ENCODE results near the gene LMX1B.

Gene LMX1B

GRCh38 chr9:126641118-126641851, 27.6 kb downstream of the LMX1B start:
- Histone ChIP-seq H3F3A (ENCODE audit: control insufficient read depth, insufficient read depth) (no peaks in the 10 kb centered on the region), H3K4me2 (ENCODE audit: low read length) (no peak overlapping the region), H3K4me3 (ENCODE audit: low read length) (no peak overlapping the region), H3K36me3 (ENCODE audit: control insufficient read depth, low read length) (no peaks in the 10 kb centered on the region), H3K79me2 (ENCODE audit: control insufficient read depth, low read length) (no peaks in the 10 kb centered on the region), H3K9me2 (replicated peaks; ENCODE audit: control insufficient read depth, low read length) (no peaks in the 10 kb centered on the region), H4K20me1 (ENCODE audit: control insufficient read depth, insufficient read depth, low read depth, low read length) (no peaks in the 10 kb centered on the region), H3K9me3 (ENCODE audit: control insufficient read depth, insufficient read depth, low read length) (no peaks in the 10 kb centered on the region), H3K27me3 (ENCODE audit: control insufficient read depth, low read length) (peaks cover 54% of the 10 kb centered on the region), H3K27ac (ENCODE audit: low read depth, low read length) (no peak overlapping the region), H3K4me1 (ENCODE audit: control insufficient read depth, low read length) (no peaks in the 10 kb centered on the region)
- no peak for TF ChIP-seq EZH2phosphoT487 (IDR thresholded peaks at IDR 0.05; ENCODE audit: borderline replicate concordance, low read length)
- TF ChIP-seq, protein P1, sequence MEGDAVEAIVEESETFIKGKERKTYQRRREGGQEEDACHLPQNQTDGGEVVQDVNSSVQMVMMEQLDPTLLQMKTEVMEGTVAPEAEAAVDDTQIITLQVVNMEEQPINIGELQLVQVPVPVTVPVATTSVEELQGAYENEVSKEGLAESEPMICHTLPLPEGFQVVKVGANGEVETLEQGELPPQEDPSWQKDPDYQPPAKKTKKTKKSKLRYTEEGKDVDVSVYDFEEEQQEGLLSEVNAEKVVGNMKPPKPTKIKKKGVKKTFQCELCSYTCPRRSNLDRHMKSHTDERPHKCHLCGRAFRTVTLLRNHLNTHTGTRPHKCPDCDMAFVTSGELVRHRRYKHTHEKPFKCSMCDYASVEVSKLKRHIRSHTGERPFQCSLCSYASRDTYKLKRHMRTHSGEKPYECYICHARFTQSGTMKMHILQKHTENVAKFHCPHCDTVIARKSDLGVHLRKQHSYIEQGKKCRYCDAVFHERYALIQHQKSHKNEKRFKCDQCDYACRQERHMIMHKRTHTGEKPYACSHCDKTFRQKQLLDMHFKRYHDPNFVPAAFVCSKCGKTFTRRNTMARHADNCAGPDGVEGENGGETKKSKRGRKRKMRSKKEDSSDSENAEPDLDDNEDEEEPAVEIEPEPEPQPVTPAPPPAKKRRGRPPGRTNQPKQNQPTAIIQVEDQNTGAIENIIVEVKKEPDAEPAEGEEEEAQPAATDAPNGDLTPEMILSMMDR (IDR thresholded peaks at IDR 0.05; ENCODE audit: low read depth, low read length, poor library complexity, severe bottlenecking), result no peak

- H3K9me3 ChIP-seq (ENCODE audit: control insufficient read depth, insufficient read depth, low read length), result no peaks in the 10 kb centered on the region
- no peaks in the 10 kb centered on the region for H3K79me2 ChIP-seq (ENCODE audit: control insufficient read depth, low read length)
- no peak overlapping the region for H3K4me3 ChIP-seq (ENCODE audit: low read length)
- H4K20me1 ChIP-seq (ENCODE audit: control insufficient read depth, insufficient read depth, low read depth, low read length), result no peaks in the 10 kb centered on the region
- no peaks in the 10 kb centered on the region for H3F3A ChIP-seq (ENCODE audit: control insufficient read depth, insufficient read depth)
- peaks cover 54% of the 10 kb centered on the region for H3K27me3 ChIP-seq (ENCODE audit: control insufficient read depth, low read length)
- TF ChIP-seq, protein P1 (IDR thresholded peaks at IDR 0.05; ENCODE audit: low read depth, low read length, poor library complexity, severe bottlenecking), result no peak
- TF ChIP-seq EZH2phosphoT487 (IDR thresholded peaks at IDR 0.05; ENCODE audit: borderline replicate concordance, low read length), result no peak
- no peaks in the 10 kb centered on the region for H3K9me2 ChIP-seq (replicated peaks; ENCODE audit: control insufficient read depth, low read length)
- H3K4me2 ChIP-seq (ENCODE audit: low read length), result no peak overlapping the region
- no peak overlapping the region for H3K27ac ChIP-seq (ENCODE audit: low read depth, low read length)
- no peaks in the 10 kb centered on the region for H3K36me3 ChIP-seq (ENCODE audit: control insufficient read depth, low read length)
- H3K4me1 ChIP-seq (ENCODE audit: control insufficient read depth, low read length), result no peaks in the 10 kb centered on the region
These were observed 28.4 kb downstream of the LMX1B start for GRCh38 chr9:126642010-126642744.

DNA sequence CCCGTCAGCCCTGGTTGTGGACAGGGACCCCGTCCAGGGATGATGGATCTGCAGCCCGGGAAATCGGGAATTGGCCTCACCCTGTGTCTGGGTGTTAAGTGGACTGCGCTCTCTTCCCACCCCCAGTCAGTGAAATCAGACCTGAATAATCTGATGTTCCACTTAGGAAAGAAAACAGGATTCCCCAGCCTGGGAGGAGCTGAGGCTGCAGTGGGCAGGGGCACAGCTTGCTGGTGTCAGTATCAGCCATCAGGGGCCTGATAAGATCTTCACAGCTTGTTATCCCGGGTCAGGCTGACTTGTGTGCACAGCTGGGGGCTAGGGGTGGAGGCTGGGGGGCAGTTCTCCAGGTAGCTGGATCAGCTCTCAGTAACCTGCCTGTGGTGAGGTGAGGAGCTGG, 29.1 kb downstream of the LMX1B start:
- peaks cover 52% of the 10 kb centered on the region for H3K27me3 ChIP-seq (ENCODE audit: control insufficient read depth, low read length)
- no peaks in the 10 kb centered on the region for H3K36me3 ChIP-seq (ENCODE audit: control insufficient read depth, low read length)
- H3K9me2 ChIP-seq (replicated peaks; ENCODE audit: control insufficient read depth, low read length), result no peaks in the 10 kb centered on the region
- no peak overlapping the region for H3K4me2 ChIP-seq (ENCODE audit: low read length)
- no peaks in the 10 kb centered on the region for H4K20me1 ChIP-seq (ENCODE audit: control insufficient read depth, insufficient read depth, low read depth, low read length)
- TF ChIP-seq, protein P1 (IDR thresholded peaks at IDR 0.05; ENCODE audit: low read depth, low read length, poor library complexity, severe bottlenecking), result no peak
- no peak for TF ChIP-seq EZH2phosphoT487 (IDR thresholded peaks at IDR 0.05; ENCODE audit: borderline replicate concordance, low read length)
- no peak overlapping the region for H3K27ac ChIP-seq (ENCODE audit: low read depth, low read length)
- H3K9me3 ChIP-seq (ENCODE audit: control insufficient read depth, insufficient read depth, low read length), result no peaks in the 10 kb centered on the region
- H3K4me3 ChIP-seq (ENCODE audit: low read length), result no peak overlapping the region
- no peaks in the 10 kb centered on the region for H3K4me1 ChIP-seq (ENCODE audit: control insufficient read depth, low read length)
- no peaks in the 10 kb centered on the region for H3K79me2 ChIP-seq (ENCODE audit: control insufficient read depth, low read length)
- H3F3A ChIP-seq (ENCODE audit: control insufficient read depth, insufficient read depth), result no peaks in the 10 kb centered on the region
